Erythroblast (primary cell): Measurements from ENCODE around the gene OSM.
A peak's percentile ranks its signal among the peaks of the same experiment; 100 is the strongest.

Experiments used
- DNase-seq, 2 experiments: peaks; one replicate each; lab custom pipeline; 2025; lab: John Stamatoyannopoulos, UW
- GATA1 ChIP-seq: IDR thresholded peaks from 2 replicates; pipeline ENCODE4 v1.6.1; 2011; ENCODE audit warnings: low read depth, mild to moderate bottlenecking, control low read depth, low read length, moderate library complexity
- POLR2A ChIP-seq: IDR thresholded peaks from 2 replicates; pipeline ENCODE4 v1.6.1; 2011; ENCODE audit warnings: mild to moderate bottlenecking, low read length

Gene OSM

DNA sequence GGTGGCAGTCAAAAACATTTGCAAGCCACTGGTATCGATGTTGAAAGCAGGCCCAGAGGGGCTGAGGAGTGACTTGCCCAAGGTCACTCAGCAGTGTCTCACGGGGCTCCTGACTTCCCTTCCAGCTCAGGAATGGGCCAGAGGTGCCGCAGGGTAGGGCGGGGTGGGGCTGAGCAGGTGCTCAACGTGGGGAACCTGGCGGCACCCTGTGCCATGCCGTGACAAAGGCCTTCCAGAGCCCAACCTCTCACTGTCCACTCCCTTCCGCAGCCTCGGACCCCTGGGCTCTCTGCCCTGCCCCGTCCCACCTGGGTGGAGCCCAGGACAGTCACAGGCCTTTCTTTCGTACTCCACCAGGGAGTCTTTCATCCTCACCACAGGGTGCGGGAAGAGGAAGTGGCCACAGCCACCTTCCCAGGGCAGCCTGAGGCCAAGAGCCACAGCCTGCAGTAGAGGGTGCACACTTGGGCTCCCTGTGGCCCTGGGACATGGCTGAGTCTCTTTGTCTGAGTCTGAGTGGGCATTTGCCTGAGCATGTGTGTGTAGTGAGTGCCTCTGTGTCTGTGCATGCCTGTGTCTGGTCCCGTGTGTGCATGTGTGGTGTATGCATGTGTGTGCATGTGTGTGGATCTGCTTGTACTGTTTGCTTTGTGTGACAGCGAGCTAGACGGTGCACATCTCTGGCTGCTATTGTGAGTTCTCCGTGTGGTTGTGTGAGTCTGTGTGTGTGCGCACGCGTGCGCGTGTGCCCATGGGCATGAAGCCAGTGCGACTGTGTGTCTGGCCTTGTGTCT, 14.0 kb downstream of the OSM start:
- no peak for TF ChIP-seq GATA1
- TF ChIP-seq POLR2A: no peak
- DNase-seq: no peak

DNA sequence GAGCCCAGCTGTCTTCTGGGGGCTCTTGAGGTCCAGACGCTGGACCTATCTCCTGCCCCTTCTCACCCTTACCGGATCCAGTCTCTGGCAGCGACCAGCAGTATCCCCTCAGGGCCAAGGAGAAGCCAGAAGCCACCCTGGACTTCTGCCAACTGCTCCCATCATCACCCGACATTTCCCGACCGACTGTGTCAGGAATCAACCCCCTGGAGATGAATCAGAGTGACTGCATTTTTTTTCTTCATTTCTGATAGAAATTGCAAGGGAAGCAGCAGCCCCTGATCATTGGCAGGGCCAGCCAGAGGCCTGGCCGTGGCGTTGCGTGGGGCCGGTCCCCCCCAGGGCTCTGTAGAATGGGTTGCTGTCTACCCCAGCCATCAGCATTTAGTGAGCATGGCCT, 14.9 kb downstream of the OSM start:
- DNase-seq: no peak
- no peak for TF ChIP-seq POLR2A
- TF ChIP-seq GATA1: no peak

DNA sequence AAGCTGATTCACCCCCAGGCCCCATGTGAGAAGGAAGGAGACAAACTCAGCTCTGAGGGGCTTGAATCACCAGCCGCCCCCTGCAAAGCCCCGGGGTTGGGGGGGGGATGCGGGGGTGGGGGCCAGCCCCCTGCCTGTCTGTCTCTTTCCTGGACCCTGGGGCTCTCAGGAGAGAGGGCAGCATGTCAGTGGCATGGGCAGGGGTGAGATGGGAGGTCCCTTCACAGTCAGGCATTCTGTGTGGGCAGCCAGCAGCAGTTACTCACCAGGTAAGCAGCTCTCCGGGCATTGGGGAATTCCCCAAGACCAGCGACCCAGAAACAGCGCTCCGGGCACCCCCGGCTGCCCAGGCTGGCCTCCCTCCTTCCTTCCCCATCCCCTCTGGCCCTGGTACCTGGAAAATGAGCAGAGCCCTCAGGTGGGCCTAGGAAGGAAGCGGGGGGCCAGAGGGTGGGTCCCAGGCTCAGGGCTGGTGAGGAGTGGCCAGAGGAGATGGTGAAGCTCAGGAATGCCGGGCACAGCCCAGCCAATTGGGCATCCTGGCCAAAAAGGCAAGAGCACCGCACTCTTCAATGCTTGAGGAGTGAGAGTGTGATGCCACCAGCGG, 15.9 kb downstream of the OSM start:
- no peak for DNase-seq
- no peak for TF ChIP-seq GATA1
- TF ChIP-seq POLR2A: no peak

DNA sequence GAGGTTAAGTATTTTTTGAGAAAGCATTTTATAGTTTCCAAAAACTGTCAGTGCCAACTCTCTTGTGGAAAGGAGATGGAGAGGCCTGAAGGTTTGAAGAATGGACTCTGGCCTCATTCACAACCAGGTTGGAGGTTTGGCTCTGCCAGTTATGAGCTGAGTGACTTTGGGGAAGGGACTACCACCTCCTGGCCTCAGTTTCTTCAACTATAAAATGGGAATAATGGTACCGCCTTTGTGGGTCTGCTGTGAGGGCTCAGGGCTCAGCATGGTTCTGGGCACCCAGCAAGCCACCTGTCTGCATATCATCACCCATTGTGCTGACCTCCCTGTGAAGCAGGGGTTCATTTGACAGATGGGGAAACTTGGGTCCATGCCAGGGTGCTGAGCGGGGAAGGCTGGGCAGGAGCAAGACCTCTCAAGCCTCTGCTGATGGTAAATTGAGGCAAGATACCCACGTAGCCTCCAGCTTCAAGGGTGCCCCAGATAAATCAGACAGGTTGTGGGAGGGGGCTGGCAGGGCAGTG, 16.5 kb downstream of the OSM start:
- DNase-seq: no peak
- TF ChIP-seq POLR2A (no peak), GATA1 (no peak)

DNA sequence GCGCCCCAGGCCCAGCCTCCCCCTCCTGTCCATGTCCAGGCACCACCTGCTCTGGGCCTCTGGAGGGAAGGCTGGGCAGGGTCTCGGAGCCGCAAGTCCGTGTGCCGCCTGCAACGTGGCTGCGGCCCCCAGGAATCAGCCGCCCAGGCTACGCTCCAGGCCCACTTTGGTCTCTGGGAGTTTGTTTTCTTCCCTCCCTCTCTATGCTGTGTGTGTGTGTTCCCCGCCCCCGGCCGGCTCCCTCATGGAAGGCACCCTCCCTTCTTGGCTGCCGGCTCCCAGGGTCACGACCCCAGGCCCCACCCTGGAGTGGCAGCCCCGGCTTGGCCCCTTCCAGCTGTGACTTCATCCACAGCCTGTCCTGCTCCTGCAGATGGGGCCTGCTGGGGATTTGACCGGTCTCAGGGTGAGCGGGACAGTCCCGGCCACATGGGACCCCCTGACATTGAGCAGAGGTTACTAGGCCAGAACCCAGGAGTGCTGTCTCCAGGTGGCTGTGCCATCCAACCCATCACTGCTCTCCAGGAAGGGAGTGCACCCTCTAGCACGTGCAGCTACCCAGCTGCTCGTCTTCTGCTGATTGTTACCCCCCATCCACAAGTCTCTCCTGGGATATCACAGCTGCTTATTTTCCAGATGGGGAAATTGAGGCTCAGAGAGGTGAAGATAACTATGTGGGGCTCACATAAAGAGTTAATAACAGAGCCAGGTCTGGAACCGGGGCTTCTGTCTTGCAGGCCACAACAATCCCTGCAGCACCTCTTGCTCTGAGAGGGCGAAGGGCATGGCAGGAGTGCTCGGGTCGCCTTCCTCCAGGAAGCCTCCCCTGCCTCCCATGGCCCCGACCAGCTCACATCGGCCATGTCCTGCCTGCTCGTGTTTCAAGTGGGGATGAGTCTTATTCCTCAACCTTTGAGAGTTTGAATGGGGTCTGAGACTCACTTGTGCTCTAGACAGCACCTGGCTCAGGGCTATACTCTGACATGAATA, 17.3 kb downstream of the OSM start:
- no peak for TF ChIP-seq POLR2A
- TF ChIP-seq GATA1: no peak
- peak in 1 of 2 experiments; percentile 34 for DNase-seq

DNA sequence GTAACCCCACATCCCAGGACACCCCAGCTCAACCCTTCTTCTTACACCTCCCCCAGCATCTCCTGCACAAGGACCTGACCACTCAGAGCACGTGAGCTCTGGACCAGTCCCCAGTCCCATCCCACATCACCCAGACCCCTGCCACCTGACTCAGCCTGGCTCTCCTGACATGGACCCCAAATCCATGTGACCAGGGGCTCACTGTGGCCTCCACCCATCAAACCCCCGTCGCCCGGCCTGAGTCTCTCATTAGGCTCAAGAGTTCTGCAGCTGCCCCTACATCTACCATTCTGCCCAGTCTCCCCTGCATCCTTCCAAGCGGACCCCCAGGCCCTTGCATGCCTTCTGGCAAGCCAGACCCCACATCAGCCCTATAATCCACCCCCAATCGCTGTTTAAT, 18.2 kb downstream of the OSM start:
- no peak for TF ChIP-seq GATA1
- no peak for TF ChIP-seq POLR2A
- no peak for DNase-seq

DNA sequence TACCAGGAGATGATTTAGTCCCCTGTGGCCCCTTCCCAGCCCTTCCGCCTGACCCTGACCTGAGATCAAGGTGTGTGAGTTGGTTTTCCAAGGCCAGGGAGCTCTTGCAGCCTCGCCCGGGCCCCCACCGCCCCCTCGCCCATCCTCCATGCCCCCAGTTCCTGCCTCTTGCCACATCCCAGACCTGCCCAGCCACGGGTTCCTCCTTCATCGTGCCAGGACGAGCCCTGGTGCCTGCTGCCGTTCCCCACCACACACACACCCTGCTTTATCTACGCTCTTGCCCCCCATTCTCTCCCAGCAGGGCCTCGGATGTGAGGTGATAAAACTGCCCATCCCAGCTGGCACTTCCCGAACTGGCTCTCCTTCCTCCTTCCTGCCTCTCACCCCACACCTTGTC, 18.7 kb downstream of the OSM start:
- no peak for DNase-seq
- no peak for TF ChIP-seq POLR2A

DNA sequence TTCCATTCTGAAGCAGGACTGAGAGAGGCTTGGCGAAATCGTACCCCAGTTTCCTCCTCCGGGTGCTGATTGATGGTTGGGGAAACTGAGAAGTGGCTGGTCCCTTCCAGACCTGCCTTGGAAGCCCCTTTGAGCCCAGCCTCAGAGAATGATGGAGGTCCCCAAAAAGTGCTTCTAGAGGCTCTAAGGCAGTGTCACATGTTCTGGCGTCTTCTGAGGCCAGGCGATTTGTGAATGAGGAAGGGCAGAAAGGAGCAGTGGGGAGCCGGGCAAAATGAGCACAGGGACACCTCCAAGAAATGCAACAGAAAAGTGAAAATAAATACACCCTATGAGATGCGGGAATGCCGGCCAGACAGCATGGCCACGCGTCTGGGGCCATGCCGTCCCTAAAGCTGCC, 19.1 kb downstream of the OSM start:
- no peak for DNase-seq
- TF ChIP-seq POLR2A (no peak), GATA1 (no peak)

DNA sequence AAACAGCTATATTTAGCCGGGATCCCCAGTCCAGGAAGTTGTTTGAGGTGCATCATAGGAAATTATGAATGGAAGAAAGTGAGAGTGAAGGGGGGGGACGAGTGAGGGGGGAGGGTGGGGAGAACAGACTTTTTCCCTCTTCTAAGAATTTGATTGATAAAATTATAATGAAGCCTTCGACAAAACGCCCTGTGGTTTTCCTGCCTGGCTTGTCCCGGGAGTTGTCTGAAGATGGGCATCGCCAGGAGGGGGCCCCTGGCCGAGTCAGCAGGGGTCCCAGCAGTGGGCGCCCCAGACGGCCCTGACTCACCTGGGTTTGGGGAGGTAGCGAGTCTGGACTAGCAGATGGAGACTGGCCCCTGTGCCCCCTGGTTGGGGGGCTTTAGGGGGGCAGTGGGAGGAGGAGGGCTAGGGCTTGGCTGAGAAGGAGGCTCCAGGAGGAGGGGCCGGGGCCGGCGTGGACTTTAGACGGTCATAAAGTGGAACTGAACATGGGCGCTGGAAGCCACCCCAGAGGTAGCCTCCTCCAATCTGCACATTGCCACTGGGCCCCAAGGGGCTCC, 19.8 kb downstream of the OSM start:
- no peak for DNase-seq
- TF ChIP-seq POLR2A (peak; percentile 4), GATA1 (no peak)

DNA sequence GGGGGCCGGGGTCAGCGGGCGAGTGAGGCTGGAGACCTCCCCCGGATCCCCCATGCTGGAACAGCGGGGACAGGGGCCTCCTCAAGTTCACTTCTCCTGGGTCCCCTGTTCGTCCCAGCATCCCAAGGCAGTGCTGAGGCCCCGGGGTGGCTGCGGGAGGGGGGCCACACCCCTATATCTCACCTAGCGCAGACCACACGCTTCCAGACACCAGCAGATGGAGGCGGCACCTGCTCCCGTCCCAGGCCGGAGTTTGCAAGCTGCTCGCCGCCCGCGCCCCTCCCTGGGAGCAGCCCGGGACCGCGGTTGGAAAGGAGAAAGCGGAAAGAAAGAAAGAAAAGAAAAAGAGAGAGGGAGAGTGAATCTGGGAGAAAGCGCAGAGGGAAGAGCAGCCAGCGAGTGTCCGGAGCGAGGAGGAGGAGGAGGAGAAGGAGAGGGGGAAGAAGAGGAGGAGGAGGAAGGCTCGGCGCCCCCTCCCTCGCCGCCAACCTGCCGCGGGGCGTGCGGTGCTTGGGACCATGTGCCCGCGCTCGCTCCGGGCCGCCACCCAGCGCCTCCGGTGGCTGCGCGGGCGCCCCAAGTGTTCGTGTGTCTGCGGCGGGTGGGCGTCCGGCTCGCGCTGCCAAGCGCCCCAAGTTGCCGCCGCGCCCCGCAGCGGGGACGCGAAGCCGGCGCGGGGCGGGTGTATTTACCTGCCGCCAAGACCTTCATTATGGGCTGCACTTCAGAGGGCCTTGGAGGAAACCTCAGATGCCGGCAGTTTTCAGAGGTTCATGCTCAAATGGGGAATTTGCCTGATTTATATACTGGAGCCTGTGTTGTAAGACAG, 20.5 kb downstream of the OSM start, which contains the start of gene LIF:
Gene LIF, minus strand, starts transcription at position 775 of the 829 bp plus-strand sequence. Its CDS starts 64 bp downstream, at position 711.
- TF ChIP-seq POLR2A: peak; percentile 32
- TF ChIP-seq GATA1: no peak
- peak; percentile 50 to 65 for DNase-seq

DNA sequence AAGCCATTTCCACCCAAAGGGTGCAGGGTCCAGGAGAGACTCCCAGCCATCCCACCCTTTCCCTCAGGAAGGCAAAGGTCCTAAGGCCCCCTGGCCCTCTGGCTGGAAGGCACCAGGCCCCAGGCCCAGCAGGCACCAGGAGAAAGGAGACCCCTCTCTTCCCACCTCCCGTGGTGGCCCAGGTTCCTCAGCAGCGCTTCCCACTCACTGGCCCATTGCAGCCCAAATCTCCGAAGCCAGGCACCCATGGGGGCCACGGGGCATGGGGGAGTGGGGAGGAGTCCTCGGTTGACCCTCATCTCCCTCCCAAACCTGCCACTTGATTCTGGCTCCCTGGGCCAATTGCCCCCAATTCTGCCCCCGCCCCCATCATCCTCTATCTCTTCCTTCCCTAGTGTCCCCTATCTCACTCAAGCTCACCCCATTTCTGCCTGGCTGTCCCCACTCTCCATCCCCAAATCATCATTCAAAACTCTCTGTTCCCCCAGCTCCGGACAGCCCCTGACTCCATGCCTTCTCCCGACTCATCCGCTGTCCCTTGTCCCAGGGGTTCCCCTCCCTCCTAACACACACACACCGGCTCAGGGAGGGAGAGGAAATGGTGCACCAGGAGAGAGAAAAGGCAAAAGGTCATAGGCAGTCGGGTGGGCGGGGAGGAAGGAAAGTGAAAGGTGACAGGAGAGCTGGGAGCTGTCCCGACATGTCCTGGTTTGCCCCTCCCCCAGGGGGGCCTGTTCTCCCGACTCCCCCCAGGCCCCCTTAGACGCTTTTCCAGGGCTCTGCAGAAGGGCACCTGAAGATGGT, 21.3 kb downstream of the OSM start:
- DNase-seq: no peak
- TF ChIP-seq GATA1: no peak

DNA sequence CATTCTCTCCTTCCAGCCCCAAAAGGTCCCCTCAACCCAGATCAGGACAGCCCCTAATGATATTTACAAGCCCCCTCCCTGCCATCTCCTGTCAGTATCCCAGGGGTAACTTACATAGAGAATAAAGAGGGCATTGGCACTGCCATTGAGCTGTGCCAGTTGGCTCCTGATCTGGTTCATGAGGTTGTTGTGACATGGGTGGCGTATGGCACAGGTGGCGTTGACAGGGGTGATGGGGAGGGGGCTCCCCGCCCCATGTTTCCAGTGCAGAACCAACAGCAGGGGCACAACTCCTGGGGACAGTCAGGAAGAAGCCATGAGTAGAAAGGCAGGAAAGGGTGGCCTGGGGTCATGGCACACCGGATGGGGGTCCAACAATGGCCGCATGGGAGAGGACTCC, 22.0 kb downstream of the OSM start:
- no peak for DNase-seq
- TF ChIP-seq GATA1 (no peak), POLR2A (no peak)
